ENCODE data around the gene ESRRB.
A peak's percentile ranks its signal among the peaks of the same experiment; 100 is the strongest.

Gene ESRRB

GRCh38 chr14:76389841-76390240 is 13.9 kb downstream of the ESRRB start:
- H3K27ac ChIP-seq (ENCODE audit: poor library complexity, severe bottlenecking): no peak overlapping the region
- no peaks in the 10 kb centered on the region for H3K4me1 ChIP-seq (ENCODE audit: insufficient read depth, poor library complexity, severe bottlenecking)
- no peak overlapping the region for H3K4me3 ChIP-seq (ENCODE audit: severe bottlenecking)
- H3K36me3 ChIP-seq (ENCODE audit: low read depth): no peaks in the 10 kb centered on the region
- no peaks in the 10 kb centered on the region for H3K9me3 ChIP-seq (ENCODE audit: severe bottlenecking)
- TF ChIP-seq CTCF (IDR thresholded peaks at IDR 0.05; ENCODE audit: poor library complexity, severe bottlenecking): no peak
- ATAC-seq (ENCODE audit: low read depth) (no peak), DNase-seq (ENCODE audit: low spot score) (no peak)
- H3K27me3 ChIP-seq (ENCODE audit: insufficient read depth, poor library complexity, severe bottlenecking): peaks cover 15% of the 10 kb centered on the region

- H3K36me3 ChIP-seq (ENCODE audit: low read depth): no peaks in the 10 kb centered on the region
- no peak for ATAC-seq (ENCODE audit: low read depth)
- no peak for TF ChIP-seq CTCF (IDR thresholded peaks at IDR 0.05; ENCODE audit: poor library complexity, severe bottlenecking)
- no peak for DNase-seq (ENCODE audit: low spot score)
- H3K27ac ChIP-seq (ENCODE audit: poor library complexity, severe bottlenecking): no peak overlapping the region
- peaks cover 8% of the 10 kb centered on the region for H3K27me3 ChIP-seq (ENCODE audit: insufficient read depth, poor library complexity, severe bottlenecking)
- no peaks in the 10 kb centered on the region for H3K4me1 ChIP-seq (ENCODE audit: insufficient read depth, poor library complexity, severe bottlenecking)
- no peaks in the 10 kb centered on the region for H3K9me3 ChIP-seq (ENCODE audit: severe bottlenecking)
- H3K4me3 ChIP-seq (ENCODE audit: severe bottlenecking): no peak overlapping the region
Measured at GRCh38 chr14:76390621-76391020, 14.7 kb downstream of the ESRRB start.

- H3K4me3 ChIP-seq (ENCODE audit: severe bottlenecking): no peak overlapping the region
- H3K27ac ChIP-seq (ENCODE audit: poor library complexity, severe bottlenecking): no peak overlapping the region
- no peak for TF ChIP-seq CTCF (IDR thresholded peaks at IDR 0.05; ENCODE audit: poor library complexity, severe bottlenecking)
- no peaks in the 10 kb centered on the region for H3K4me1 ChIP-seq (ENCODE audit: insufficient read depth, poor library complexity, severe bottlenecking)
- no peaks in the 10 kb centered on the region for H3K36me3 ChIP-seq (ENCODE audit: low read depth)
- H3K27me3 ChIP-seq (ENCODE audit: insufficient read depth, poor library complexity, severe bottlenecking): no peaks in the 10 kb centered on the region
- DNase-seq (ENCODE audit: low spot score): no peak
- H3K9me3 ChIP-seq (ENCODE audit: severe bottlenecking): no peaks in the 10 kb centered on the region
- peak; percentile 56 for ATAC-seq (ENCODE audit: low read depth)
Measured at GRCh38 chr14:76391981-76392690, 16.2 kb downstream of the ESRRB start.

GRCh38 chr14:76394569-76394968 is 18.6 kb downstream of the ESRRB start:
- DNase-seq (ENCODE audit: low spot score): no peak
- no peak for ATAC-seq (ENCODE audit: low read depth)
- no peak for TF ChIP-seq CTCF (IDR thresholded peaks at IDR 0.05; ENCODE audit: poor library complexity, severe bottlenecking)
- no peak overlapping the region for H3K4me3 ChIP-seq (ENCODE audit: severe bottlenecking)
- H3K27me3 ChIP-seq (ENCODE audit: insufficient read depth, poor library complexity, severe bottlenecking): peaks cover 6% of the 10 kb centered on the region
- no peaks in the 10 kb centered on the region for H3K36me3 ChIP-seq (ENCODE audit: low read depth)
- H3K4me1 ChIP-seq (ENCODE audit: insufficient read depth, poor library complexity, severe bottlenecking): no peaks in the 10 kb centered on the region
- H3K27ac ChIP-seq (ENCODE audit: poor library complexity, severe bottlenecking): no peak overlapping the region
- no peaks in the 10 kb centered on the region for H3K9me3 ChIP-seq (ENCODE audit: severe bottlenecking)

- no peaks in the 10 kb centered on the region for H3K36me3 ChIP-seq (ENCODE audit: low read depth)
- no peaks in the 10 kb centered on the region for H3K4me1 ChIP-seq (ENCODE audit: insufficient read depth, poor library complexity, severe bottlenecking)
- H3K27ac ChIP-seq (ENCODE audit: poor library complexity, severe bottlenecking): no peak overlapping the region
- H3K9me3 ChIP-seq (ENCODE audit: severe bottlenecking): no peaks in the 10 kb centered on the region
- DNase-seq (ENCODE audit: low spot score) (no peak), ATAC-seq (ENCODE audit: low read depth) (no peak)
- peaks cover 6% of the 10 kb centered on the region for H3K27me3 ChIP-seq (ENCODE audit: insufficient read depth, poor library complexity, severe bottlenecking)
- H3K4me3 ChIP-seq (ENCODE audit: severe bottlenecking): no peak overlapping the region
- no peak for TF ChIP-seq CTCF (IDR thresholded peaks at IDR 0.05; ENCODE audit: poor library complexity, severe bottlenecking)
Measured at GRCh38 chr14:76395161-76395560, 19.2 kb downstream of the ESRRB start.
